Activated CD4-positive, alpha-beta memory T cell treated with anti-CD3 and anti-CD28 coated beads for 36 hours (primary cell): ENCODE results near the gene RBL2. TPM values are rescaled to one million over a fixed set of nuclear protein-coding genes. Genes with fewer than 3 reads are reported as not detected.
"Not testable (repeated sequence)": the region's sequence is repeated elsewhere in the genome, so short reads cannot be mapped to it uniquely, and the experiment has no call there.

ENCODE experiments used
- CTCF ChIA-PET: fragments of 350-600 bp; sonication (Branson Sonifier 250); formaldehyde crosslinking; loops from one replicate; lab custom pipeline; 2021; ENCODE audit warnings: antibody characterized with exemption, inconsistent platforms; lab: Charles Lee
- POLR2A ChIA-PET: fragments of 350-600 bp; sonication (Branson Sonifier 250); formaldehyde crosslinking; loops from one replicate; lab custom pipeline; 2021; ENCODE audit warnings: antibody characterized with exemption; lab: Charles Lee
- DNase-seq: peaks from one replicate; pipeline ENCODE4 v3.0.0-alpha.2; 2020
- H3K27ac Mint-ChIP-seq: one replicate; pipeline ENCODE4 v1.8.0; 2021; ENCODE audit warnings: mixed read lengths
- H3K27me3 Mint-ChIP-seq: one replicate; pipeline ENCODE4 v1.8.0; 2021; ENCODE audit warnings: mixed read lengths
- H3K36me3 Mint-ChIP-seq: one replicate; pipeline ENCODE4 v1.8.0; 2021; ENCODE audit warnings: mixed read lengths
- H3K4me1 Mint-ChIP-seq: one replicate; pipeline ENCODE4 v1.8.0; 2021; ENCODE audit warnings: low read depth, mixed read lengths
- H3K4me3 Mint-ChIP-seq: one replicate; pipeline ENCODE4 v1.8.0; 2021; ENCODE audit warnings: mild to moderate bottlenecking, mixed read lengths
- H3K9me3 Mint-ChIP-seq: one replicate; pipeline ENCODE4 v1.8.0; 2021; ENCODE audit warnings: mixed read lengths
- intact Hi-C: fragments of 100-400 bp; cut with micrococcal nuclease; formaldehyde crosslinking; loops from one replicate; pipeline ENCODE4 v1.15.1; 2023
- total RNA-seq, 2 experiments: library from RNA; stranded (reverse); gene quantifications; one replicate each; pipeline ENCODE4 v1.2.3, GENCODE V29; 2021

RBL2 gene
- total RNA-seq, 2 experiments from 2014 or later: 79.9 to 84.6 TPM

DNA sequence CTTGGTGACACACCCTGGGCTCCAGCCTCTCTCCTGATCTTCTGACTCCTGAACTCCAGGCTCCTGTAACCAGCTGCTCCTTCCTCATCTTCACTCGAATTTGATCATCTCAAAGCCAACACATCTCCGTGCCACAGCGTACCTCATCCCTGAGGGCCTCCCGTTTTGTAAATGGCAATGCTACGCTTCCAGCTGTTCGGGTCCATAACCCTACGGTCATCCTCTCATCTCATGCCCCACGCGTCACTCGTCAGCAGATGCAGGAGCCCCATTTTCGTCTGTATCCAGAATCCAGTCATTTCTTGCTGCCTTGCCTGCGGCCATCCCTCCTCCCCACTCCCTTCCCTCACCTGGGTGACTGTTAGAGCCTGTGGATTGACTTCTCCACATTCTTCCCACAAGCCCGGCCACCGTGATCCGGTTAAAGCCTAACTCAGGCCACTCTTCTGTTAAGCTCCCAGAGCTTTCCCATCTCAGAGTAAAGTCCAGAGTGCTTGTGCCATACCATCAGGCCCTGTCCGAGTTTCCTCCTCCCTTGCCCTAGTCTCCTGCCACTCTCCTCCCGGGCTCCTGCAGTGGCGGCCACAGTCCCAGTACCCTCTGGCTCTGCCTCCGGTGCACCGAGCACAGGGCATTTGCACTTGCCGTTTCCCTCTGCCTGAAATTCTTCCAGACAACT lies 89.0 kb downstream of the RBL2 start:
- intact Hi-C loops: no loop called here
- Mint-ChIP-seq H3K36me3 (no peaks in the 10 kb centered on the region), H3K9me3 (no peaks in the 10 kb centered on the region), H3K27me3 (no peaks in the 10 kb centered on the region), H3K4me1 (peaks cover 19% of the 10 kb centered on the region), H3K4me3 (no peak overlapping the region), H3K27ac (no peak overlapping the region)
- POLR2A ChIA-PET: no interaction called here
- DNase-seq: no peak
- CTCF ChIA-PET: no interaction called here

DNA sequence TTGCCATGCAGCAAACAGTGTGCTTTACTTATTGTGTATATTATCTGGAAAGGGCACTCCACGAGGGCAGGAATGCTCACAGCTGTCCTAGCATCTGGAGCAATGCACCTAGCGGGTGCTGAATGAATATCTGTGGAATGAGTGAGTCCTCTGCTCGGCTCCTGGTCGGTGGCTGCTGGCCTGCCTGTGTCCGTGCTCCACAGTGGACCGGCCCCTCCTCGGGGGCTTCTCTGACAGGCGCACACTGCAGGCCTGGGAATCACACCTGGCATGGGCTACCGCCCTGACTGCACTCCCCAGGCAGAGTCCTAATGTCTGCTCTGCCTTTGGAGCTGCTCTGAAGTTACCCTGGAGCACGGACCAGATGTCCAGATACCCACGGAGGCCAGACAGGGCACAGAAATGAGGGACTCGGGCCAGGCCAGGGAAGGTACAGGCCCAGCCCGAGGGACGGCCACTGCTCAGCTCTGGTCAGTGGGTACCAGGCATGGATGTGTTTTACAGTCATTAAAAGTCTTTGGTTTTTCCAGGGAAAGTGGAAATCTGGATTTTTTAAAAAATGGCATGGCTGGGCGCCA lies 89.8 kb downstream of the RBL2 start:
- no peak overlapping the region for H3K27ac Mint-ChIP-seq
- intact Hi-C loops: no loop called here
- H3K36me3 Mint-ChIP-seq: no peaks in the 10 kb centered on the region
- H3K4me1 Mint-ChIP-seq: peaks cover 11% of the 10 kb centered on the region
- no peaks in the 10 kb centered on the region for H3K27me3 Mint-ChIP-seq
- H3K9me3 Mint-ChIP-seq: no peaks in the 10 kb centered on the region
- no peak overlapping the region for H3K4me3 Mint-ChIP-seq
- CTCF ChIA-PET: no interaction called here
- POLR2A ChIA-PET: no interaction called here
- no peak for DNase-seq

DNA sequence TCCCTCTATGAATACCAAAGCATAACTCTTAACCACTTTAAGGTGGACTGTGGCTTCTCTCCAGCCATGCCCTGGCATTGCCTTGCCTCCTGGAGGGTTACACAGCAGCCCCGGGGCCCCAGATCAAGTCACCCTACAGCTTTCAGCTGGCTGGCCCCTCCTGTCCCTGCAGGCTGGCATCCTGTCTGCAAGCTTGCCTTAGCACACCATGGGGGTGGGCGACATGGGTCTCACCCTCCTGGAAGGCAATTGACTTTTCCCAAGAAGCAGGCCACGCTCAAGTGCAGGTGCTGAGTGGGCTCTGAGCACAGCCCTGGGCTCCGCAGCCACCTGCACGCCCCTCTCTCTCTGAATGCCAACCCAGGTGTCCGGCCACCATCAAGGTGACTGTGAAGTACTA lies 94.5 kb downstream of the RBL2 start:
- POLR2A ChIA-PET: no interaction called here
- intact Hi-C loops: no loop called here
- no peak overlapping the region for H3K4me3 Mint-ChIP-seq
- CTCF ChIA-PET: no interaction called here
- H3K27me3 Mint-ChIP-seq: no peaks in the 10 kb centered on the region
- no peaks in the 10 kb centered on the region for H3K36me3 Mint-ChIP-seq
- H3K9me3 Mint-ChIP-seq: no peaks in the 10 kb centered on the region
- no peaks in the 10 kb centered on the region for H3K4me1 Mint-ChIP-seq
- H3K27ac Mint-ChIP-seq: no peak overlapping the region
- no peak for DNase-seq

DNA sequence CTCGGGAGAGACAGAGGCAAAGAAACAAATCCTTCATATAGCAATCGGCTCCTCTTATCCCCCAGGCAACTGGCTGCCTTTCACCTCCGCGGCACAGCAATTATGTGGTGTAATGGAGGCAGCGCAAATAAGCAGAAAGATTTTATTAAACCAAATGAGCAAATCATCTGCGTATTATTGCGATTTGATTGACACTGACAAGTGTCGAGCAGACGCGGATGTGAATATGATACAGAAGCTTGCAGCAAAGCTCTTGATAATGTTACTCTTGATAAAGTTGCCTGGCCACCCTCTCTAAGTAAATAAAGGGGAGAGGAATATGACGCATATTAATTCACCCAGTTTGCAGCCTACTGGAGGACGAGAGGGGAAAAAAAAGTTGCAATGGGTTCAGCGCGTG lies 95.2 kb downstream of the RBL2 start:
- intact Hi-C loops: no loop called here
- no peak overlapping the region for H3K27ac Mint-ChIP-seq
- ChIA-PET POLR2A (no interaction called here), CTCF (interaction anchor here (1.2 to 2.0 kb wide), 2 partner anchors 21 kb away, joined by 3 to 7 read pairs; no protein-coding TSS in a partner anchor)
- H3K4me3 Mint-ChIP-seq: no peak overlapping the region
- peaks cover 6% of the 10 kb centered on the region for H3K4me1 Mint-ChIP-seq
- DNase-seq: no peak
- H3K36me3 Mint-ChIP-seq: no peaks in the 10 kb centered on the region
- no peaks in the 10 kb centered on the region for H3K27me3 Mint-ChIP-seq
- H3K9me3 Mint-ChIP-seq: no peaks in the 10 kb centered on the region

DNA sequence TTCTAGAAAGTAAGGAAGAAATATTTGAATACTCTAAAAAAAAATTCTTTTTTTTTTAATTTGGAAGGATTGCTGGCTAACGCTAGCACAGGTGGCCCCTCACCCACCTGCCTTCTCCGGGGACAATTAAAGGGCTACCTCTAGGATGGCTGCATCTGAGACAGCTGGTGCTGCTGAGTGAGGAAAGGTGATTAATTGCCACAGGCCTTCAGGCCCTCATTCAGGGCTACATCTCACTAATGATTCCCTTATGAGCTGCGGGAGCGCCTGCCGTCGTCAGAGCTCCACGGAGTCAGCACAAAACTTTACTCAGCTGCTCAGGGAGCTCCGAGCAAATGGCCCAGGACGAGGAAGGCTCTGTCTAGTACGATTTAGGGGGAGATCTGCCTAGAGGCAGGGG lies 95.8 kb downstream of the RBL2 start:
- Mint-ChIP-seq H3K4me1 (peaks cover 10% of the 10 kb centered on the region), H3K9me3 (no peaks in the 10 kb centered on the region), H3K4me3 (no peak overlapping the region), H3K36me3 (no peaks in the 10 kb centered on the region), H3K27ac (no peak overlapping the region), H3K27me3 (no peaks in the 10 kb centered on the region)
- no peak for DNase-seq
- ChIA-PET POLR2A (no interaction called here), CTCF (interaction anchor here (1.2 to 2.0 kb wide), 2 partner anchors 20 to 21 kb away, joined by 3 to 7 read pairs; no protein-coding TSS in a partner anchor)
- intact Hi-C loops: no loop called here

DNA sequence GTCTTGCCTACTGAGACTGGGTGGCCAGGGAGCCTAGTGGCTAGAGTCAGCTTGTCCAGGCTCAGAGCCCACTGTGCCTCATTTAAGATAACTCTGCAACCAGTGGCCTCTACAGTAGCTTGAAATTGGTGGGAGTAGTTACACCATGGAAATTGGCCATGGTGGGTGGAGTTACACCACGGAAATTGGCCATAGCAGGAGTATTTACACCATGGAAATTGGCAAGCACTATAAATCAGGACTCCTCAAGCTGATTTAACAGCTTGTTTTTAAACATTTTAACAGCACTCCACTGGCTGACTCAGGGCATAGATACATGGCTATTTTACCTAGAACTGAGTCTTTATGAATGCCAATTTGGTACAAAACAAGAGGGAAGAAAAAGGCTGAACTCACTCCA lies 96.5 kb downstream of the RBL2 start:
- no peaks in the 10 kb centered on the region for H3K36me3 Mint-ChIP-seq
- peaks cover 17% of the 10 kb centered on the region for H3K4me1 Mint-ChIP-seq
- ChIA-PET POLR2A (no interaction called here), CTCF (interaction anchor here (1.2 to 2.0 kb wide), 2 partner anchors 19 to 22 kb away, joined by 3 to 7 read pairs; no protein-coding TSS in a partner anchor)
- no peaks in the 10 kb centered on the region for H3K27me3 Mint-ChIP-seq
- H3K27ac Mint-ChIP-seq: no peak overlapping the region
- H3K9me3 Mint-ChIP-seq: no peaks in the 10 kb centered on the region
- DNase-seq: no peak
- no peak overlapping the region for H3K4me3 Mint-ChIP-seq
- intact Hi-C loops: no loop called here

DNA sequence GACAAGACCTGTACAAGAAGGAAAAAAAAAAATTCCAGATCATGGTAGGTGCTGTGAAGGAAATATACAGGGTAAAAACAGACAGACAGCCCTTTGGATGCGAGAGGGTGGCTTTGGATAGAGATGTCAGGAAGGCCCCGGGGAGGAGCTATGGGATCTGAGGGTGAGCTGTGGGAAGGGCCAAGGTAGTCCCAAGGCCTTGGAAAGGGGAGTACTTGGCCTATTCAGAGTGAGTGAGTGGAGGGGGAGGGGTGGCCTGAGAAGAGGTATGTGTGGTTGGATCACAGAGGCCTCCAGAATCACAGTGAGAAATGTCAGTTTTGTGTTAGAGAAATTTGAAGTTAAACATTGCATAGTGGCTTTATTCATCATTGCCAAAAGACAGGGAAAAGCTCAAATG lies 99.9 kb downstream of the RBL2 start:
- Mint-ChIP-seq H3K9me3 (no peaks in the 10 kb centered on the region), H3K27ac (peak overlapping the region; percentile 79), H3K27me3 (no peaks in the 10 kb centered on the region), H3K4me1 (peaks cover 28% of the 10 kb centered on the region), H3K36me3 (no peaks in the 10 kb centered on the region), H3K4me3 (no peak overlapping the region)
- POLR2A ChIA-PET: interaction anchor here (2.2 kb wide), 1 partner anchor 16 kb away, joined by 15 read pairs; no protein-coding TSS in a partner anchor
- intact Hi-C loops: no loop called here
- CTCF ChIA-PET: interaction anchor here (4.2 kb wide), 1 partner anchor 16 kb away, joined by 20 read pairs; no protein-coding TSS in a partner anchor
- DNase-seq: no peak

DNA sequence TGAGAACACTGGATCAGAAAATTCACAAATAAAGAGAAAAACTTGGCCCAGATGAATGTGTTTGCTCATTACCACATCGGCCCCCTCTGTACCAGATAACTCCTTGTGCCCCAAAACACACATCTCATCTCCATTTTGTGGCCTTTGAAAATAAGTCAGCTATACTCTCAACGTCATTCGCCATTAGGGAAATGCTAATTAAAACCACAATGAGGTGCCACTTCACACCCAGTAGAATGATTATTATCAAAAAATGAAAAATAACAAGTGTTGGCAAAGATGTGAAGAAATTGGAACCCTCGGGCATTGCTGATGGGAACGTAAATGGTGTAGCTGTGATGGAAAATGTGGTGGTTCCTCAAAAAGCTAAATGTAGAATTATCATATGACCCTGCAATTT lies 103.4 kb downstream of the RBL2 start:
- CTCF ChIA-PET: interaction anchor here (4.2 kb wide), 1 partner anchor 12 kb away, joined by 20 read pairs; no protein-coding TSS in a partner anchor
- Mint-ChIP-seq H3K4me3 (no peak overlapping the region), H3K4me1 (peaks cover 28% of the 10 kb centered on the region), H3K9me3 (no peaks in the 10 kb centered on the region), H3K36me3 (no peaks in the 10 kb centered on the region), H3K27me3 (no peaks in the 10 kb centered on the region), H3K27ac (no peak overlapping the region)
- intact Hi-C loops: loop anchor here (5.0 kb wide), 3 partner anchors 165 to 375 kb away; partner anchors contain the start of genes FTO and RPGRIP1L
- POLR2A ChIA-PET: no interaction called here
- DNase-seq: no peak

DNA sequence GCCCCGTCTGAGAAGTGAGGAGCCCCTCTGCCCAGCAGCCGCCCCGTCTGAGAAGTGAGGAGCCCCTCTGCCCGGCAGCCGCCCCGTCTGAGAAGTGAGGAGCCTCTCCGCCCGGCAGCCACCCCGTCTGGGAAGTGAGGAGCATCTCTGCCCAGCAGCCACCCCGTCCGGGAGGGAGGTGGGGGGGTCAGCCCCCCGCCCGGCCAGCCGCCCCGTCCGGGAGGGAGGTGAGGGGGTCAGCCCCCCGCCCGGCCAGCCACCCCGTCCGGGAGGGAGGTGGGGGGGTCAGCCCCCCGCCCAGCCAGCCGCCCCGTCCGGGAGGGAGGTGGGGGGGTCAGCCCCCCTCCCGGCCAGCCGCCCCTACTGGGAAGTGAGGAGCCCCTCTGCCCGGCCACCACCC lies 105.1 kb downstream of the RBL2 start:
- POLR2A ChIA-PET, H3K27ac Mint-ChIP-seq, H3K27me3 Mint-ChIP-seq, H3K4me3 Mint-ChIP-seq, CTCF ChIA-PET, H3K36me3 Mint-ChIP-seq, H3K9me3 Mint-ChIP-seq, DNase-seq: not testable (repeated sequence)
- intact Hi-C loops: loop anchor here (5.0 kb wide), 3 partner anchors 163 to 373 kb away; partner anchors contain the start of genes FTO and RPGRIP1L
- H3K4me1 Mint-ChIP-seq: peaks cover 24% of the 10 kb centered on the region

DNA sequence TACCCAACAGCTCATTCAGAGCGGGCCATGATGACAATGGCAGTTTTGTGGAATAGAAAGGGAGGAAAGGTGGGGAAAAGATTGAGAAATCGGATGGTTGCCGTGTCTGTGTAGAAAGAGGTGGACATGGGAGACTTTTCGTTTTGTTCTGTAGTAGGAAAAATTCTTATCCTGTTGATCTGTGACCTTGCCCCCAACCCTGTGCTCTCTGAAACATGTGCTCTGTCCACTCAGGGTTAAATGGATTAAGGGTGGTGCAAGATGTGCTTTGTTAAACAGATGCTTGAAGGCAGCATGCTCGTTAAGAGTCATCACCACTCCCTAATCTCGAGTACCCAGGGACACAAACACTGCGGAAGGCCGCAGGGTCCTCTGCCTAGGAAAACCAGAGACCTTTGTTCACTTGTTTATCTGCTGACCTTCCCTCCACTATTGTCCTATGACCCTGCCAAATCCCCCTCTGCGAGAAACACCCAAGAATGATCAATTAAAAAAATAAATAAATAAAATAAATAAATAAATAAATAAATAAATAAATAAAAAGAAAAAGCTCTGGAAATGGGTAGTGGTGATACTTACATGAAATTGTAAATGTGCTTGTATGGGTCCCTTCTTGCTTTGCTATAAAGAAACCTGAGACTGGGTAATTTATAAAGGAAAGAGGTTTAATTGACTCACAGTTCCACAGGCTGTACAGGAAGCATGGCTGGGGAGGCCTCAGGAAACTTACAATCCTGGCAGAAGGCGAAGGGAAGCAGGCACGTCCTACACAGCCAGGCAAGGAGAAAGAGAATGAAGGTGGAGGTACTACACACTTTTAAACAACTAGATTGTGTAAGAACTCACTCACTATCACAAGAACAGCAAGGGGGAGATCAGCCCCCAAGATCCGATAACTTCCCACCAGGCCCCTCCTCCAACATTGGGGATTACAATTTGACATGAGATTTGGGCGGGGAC lies 105.8 kb downstream of the RBL2 start:
- intact Hi-C loops: loop anchor here (5.0 kb wide), 3 partner anchors 162 to 372 kb away; partner anchors contain the start of genes FTO and RPGRIP1L
- H3K36me3 Mint-ChIP-seq, DNase-seq, H3K4me3 Mint-ChIP-seq, H3K27ac Mint-ChIP-seq, CTCF ChIA-PET, H3K27me3 Mint-ChIP-seq, POLR2A ChIA-PET, H3K9me3 Mint-ChIP-seq: not testable (repeated sequence)
- peaks cover 25% of the 10 kb centered on the region for H3K4me1 Mint-ChIP-seq
